IMR-90 (cell line): ENCODE data around the gene PRR23E.

Source experiments
- BHLHE40 ChIP-seq: fragments of 150-350 bp; IDR thresholded peaks from 2 replicates; pipeline ENCODE4 v1.6.1; 2016; ENCODE audit warnings: mild to moderate bottlenecking, low read depth, low read length
- CTCF ChIP-seq: conservative IDR thresholded peaks from 2 replicates; pipeline ENCODE4 v1.5.1; 2012; ENCODE audit warnings: mild to moderate bottlenecking, low read depth, low read length, improper control_type of control experiment
- FOS ChIP-seq: fragments of 150-350 bp; IDR thresholded peaks from 2 replicates; pipeline ENCODE4 v1.6.1; 2016; ENCODE audit warnings: low read depth, low read length
- MXI1 ChIP-seq: IDR thresholded peaks from 2 replicates; pipeline ENCODE4 v1.6.1; 2012; ENCODE audit warnings: low read depth, mild to moderate bottlenecking, low read length, moderate library complexity, borderline replicate concordance
- NFE2L2 ChIP-seq: fragments of 150-350 bp; IDR thresholded peaks from 2 replicates; pipeline ENCODE4 v1.6.1; 2016; ENCODE audit warnings: low read depth, mild to moderate bottlenecking, low read length
- POLR2A ChIP-seq: IDR thresholded peaks from 2 replicates; pipeline ENCODE4 v1.6.1; 2012; ENCODE audit warnings: mild to moderate bottlenecking, low read depth, low read length
- RAD21 ChIP-seq: IDR thresholded peaks from 2 replicates; pipeline ENCODE4 v1.6.1; 2012; ENCODE audit warnings: low read length, improper control_type of control experiment
- RFX5 ChIP-seq: IDR thresholded peaks from 2 replicates; pipeline ENCODE4 v1.8.0; 2012; ENCODE audit warnings: low read depth, mild to moderate bottlenecking, low read length, moderate library complexity
- SMC3 ChIP-seq: fragments of 150-350 bp; IDR thresholded peaks from 2 replicates; pipeline ENCODE4 v1.6.1; 2016; ENCODE audit warnings: low read depth, mild to moderate bottlenecking, antibody characterized with exemption, low read length, moderate library complexity
- USF2 ChIP-seq: fragments of 150-350 bp; IDR thresholded peaks from 2 replicates; pipeline ENCODE4 v1.6.1; 2017; ENCODE audit warnings: mild to moderate bottlenecking, antibody characterized with exemption, low read length, low read depth

GRCh38 chr3:127210654-127210943, 17.7 kb downstream of the PRR23E start:
- TF ChIP-seq CTCF (no peak), POLR2A (no peak), SMC3 (no peak), RFX5 (no peak), BHLHE40 (no peak), RAD21 (no peak), USF2 (no peak), NFE2L2 (no peak), FOS (no peak), MXI1 (no peak)
